ENCODE measurements around the gene VPS25.
"Not testable (repeated sequence)": the region's sequence is repeated elsewhere in the genome, so short reads cannot be mapped to it uniquely, and the experiment has no call there.

Gene VPS25

DNA sequence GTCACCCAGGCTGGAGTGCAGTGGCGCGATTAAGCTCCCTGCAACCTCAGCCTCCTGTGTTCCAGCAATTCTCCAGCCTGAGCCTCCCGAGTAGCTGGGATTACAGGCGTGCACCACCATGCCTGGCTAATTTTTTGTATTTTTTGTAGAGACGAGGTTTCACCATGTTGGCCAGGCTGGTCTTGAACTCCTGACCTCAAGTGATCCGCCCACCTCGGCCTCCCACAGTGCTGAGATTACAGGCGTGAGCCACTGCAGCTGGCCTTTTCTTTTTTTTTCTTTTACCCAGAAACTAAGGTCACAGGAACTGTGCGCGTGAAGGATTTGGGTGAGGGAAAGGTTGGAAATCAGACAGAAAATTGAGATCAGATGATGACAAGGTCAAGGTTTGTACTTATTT lies 3.3 kb upstream of the VPS25 start:
- DNase-seq = not testable (repeated sequence)

DNA sequence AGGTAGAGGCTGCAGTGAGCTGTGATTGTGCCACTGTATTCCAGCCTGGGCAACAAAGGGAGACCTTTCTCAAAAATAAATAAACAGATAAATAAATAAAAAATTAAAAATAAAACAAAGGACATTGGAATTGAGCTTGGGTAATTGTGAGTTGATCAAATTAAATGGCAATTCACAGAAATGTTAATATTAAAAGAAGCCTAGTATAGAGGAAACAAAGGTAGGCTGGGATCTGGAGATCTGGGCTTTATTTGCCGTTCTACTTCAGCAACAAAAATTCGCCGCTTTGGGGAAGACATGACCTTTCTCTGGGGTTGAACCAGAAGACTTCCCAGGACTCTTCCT lies 332 bp upstream of the VPS25 start:
- DNase-seq = no peak

DNA sequence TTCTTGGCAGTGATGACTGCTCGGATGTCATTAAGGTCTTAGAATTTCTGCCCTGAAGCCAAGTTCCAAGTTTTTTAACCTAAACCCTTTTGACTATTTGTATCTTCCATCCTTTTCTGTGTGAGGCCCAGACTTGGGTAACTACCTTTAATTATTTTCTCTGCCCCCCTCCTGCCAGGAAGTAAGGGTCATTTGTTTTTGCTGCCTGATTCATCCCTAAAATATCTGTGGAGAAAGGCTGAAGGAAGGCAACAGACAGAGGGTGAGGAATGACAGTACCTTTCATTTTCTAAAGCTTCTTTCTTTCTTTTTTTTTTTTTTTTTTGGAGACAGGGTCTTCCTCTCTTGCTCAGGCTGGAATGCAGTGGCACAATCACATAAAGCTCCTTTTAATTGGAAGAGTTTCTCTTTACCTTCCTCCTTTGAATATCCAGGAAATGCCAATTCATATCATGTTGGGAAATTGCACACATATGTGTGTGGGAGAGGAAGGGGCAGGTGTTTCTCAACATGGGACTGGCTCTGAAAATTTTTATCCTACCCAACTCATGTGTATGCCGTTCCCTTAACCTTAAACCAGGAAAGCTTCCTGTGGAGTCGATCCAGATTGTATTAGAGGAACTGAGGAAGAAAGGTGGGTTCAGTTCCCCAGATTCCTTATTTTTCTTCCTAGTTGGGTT lies 957 bp downstream of the VPS25 start:
- DNase-seq = peak; percentile 23

DNA sequence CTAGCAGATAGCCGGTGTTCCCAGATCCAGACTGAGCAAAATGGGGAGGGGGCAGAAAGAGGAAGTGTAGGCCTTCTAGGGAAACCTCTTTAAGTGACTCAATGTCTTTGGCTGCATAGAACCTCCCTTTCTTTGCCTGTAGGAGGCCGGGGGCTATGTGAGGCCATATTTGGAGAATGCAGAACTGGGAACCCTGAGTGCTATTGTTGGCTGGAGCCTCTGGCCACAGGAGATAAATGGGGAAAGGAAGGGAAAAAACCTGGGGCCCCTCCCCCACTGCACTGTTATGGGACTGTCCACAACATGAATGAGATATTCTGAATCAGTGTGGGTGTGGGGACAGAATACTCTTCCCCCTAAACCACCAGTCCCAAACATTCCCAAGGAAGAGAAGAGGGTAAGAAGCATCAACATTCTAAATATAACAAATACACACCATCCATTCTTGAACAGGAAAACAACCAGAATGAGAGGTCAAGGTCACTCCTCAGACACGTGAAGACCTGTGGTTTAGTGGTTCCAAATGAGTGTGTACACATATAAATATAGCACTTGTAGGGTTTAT lies 2.4 kb downstream of the VPS25 start:
- no peak for DNase-seq

DNA sequence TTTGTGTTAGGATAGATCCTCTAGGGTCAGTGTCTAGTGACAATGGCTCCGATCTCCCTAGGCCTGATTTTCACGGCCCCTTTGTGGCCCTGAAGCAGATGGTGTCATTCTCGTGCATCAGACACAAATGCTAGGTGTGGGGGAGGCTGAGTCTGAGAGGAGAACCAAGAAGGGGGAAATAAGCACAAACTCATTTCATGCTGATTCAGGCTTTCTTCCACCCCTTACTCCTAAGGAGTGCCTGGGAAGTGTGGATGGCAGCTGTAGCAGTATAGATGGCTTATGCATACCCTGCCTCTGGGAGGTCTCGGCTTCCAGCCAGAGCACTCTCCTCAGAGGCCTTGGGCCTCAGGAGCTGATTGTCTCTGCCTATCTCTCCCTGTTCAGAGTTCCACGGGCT lies 5.3 kb downstream of the VPS25 start:
- no peak for DNase-seq

DNA sequence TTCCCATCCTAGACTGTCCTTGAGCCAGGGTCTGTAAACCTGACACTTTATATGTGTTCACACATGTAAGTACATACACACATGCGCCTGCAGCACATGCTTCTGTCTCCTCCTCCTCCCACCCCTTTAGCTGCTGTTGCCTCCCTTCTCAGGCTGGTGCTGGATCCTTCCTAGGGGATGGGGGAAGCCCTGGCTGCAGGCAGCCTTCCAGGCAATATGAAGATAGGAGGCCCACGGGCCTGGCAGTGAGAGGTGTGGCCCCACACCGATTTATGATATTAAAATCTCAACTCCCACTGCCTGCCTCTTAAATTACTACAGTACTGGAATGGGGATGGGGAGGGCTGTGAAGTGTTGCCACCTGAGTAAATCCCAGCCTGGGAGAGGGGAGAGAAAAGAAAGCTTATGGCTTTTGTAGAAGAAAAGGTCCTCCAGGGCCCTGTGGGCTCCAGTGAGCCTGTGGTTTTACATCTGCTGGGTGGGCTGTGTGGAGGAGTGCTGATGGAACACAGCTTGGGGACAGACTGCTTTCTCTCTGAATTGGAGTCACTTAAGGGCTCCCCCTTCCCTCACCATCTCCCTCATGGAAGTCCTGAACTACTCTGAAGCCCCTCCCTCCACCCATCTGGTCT lies 6.2 kb downstream of the VPS25 start:
- no peak for DNase-seq

DNA sequence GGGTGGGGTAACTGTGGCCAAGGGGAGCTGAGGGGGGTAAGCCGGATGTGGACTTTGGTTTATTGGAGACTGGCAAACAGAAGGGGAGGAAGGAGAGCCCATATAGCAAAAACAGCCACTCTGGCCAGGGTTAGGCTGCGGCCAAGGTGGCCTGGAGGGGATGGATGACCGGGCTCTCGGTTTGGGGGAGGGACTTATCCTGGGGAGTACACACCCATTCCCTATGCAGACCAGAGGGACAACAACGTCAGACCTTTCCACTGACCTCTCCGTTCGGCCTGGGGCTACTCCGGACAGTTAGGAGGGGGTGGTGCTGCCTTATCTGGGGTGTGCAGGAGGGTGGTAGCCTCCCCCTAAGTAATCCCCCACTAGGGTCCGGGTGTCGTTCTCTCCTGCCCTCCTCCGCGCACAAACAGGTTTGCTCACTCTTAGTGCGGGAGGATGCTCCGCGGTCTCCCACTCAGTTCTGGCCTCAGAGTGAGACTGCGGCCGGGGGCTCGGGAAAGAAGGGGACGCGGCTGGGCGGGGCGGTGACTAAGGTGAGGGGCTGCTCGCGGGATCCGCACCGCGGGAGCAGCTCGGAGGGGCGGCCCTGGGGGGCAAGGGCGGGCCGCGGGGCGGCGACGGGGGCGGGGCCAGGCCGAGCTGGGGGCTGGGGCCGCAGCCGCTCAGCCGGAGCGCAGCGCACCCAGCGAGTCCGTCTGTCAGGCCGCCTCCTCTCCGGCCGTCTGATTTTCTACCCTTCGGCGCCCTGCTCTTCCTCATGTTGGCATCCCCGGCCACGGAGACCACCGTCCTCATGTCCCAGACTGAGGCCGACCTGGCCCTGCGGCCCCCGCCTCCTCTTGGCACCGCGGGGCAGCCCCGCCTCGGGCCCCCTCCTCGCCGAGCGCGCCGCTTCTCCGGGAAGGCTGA lies 6.9 kb downstream of the VPS25 start, which contains the start of gene WNK4:
Gene WNK4, plus strand, starts transcription at position 675 of the 915 bp plus-strand sequence. Its CDS starts 89 bp downstream, at position 764.
- DNase-seq = no peak

DNA sequence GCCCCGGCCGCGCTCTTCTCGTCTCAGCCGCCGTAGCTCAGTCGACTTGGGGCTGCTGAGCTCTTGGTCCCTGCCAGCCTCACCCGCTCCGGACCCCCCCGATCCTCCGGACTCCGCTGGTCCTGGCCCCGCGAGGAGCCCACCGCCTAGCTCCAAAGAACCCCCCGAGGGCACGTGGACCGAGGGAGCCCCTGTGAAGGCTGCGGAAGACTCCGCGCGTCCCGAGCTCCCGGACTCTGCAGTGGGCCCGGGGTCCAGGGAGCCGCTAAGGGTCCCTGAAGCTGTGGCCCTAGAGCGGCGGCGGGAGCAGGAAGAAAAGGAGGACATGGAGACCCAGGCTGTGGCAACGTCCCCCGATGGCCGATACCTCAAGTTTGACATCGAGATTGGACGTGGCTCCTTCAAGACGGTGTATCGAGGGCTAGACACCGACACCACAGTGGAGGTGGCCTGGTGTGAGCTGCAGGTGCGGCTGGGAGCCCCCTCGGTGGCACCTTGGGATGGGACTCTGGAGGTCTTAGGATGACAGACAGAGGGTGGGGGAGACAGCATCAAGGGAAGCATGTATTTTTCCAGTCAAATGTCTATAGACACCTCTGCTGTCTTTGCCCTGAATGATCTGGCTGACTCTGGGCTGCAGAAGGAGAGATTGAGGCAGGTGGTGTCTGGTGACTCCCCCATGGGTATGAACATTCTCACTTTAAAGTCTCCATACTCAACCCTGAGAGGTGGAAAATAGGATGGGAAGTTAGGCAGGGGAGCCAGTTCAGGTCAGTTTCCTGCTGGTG lies 7.8 kb downstream of the VPS25 start:
- DNase-seq = no peak

DNA sequence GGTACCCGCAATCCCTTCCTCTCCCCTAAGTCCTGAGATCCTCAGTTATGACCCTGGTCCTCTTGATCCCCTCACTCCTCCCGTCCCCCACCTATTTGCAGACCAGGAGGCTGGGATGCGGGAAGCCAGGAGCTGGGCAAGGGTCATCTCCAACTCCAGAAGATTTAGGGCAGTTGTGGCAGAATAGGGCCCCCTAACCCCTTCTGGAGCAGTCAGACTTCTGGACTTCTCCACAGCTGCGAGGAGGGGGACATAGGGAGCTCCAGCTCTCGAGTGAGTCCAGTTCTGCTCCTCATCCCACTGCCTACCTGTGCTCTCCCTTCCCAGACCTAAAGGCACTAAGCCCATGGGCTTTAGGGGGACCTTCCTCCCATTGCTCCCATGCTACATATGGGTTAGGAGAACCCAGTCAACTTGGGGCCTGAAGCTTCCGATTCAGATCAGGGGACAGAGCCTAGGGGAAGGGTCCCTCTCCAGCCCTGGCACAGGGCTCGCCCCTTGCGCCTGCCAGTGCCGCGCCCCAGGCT lies 8.5 kb downstream of the VPS25 start:
- DNase-seq = no peak

DNA sequence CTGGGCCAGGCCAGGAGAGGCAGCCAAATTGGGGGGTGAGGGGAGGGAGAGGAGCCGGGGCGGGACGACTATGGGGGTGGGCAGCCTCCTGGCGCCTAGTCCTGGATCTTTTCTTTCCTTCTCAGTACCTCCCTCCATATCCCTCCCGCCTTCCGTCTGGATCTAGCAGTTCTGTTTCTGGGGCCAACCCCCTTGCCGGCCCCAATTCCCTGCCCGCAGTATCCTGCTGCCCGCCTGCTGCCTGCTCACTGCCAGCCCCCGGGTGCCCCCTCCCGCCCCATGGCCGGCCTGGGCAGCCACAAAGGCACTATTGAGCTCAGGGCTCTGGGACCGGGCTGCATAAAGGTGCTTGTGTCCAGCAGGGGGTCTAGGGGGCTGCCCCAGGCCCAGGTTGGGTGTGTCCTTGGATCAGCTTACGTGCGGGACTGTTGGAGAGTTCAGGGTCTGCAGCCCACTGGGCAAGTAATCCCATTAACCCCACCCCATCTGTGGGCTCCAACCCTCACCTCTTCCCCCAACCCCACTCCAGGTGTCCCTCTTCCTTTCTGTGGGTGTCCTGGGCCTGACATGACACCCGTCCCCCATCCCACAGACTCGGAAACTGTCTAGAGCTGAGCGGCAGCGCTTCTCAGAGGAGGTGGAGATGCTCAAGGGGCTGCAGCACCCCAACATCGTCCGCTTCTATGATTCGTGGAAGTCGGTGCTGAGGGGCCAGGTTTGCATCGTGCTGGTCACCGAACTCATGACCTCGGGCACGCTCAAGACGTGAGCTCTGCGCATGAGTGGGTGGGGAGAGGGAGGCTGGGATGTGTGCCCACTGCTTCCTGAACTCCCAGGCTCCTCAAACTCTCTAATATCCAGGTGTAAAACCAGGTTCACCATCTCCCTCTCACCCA lies 9.2 kb downstream of the VPS25 start:
- DNase-seq = no peak

DNA sequence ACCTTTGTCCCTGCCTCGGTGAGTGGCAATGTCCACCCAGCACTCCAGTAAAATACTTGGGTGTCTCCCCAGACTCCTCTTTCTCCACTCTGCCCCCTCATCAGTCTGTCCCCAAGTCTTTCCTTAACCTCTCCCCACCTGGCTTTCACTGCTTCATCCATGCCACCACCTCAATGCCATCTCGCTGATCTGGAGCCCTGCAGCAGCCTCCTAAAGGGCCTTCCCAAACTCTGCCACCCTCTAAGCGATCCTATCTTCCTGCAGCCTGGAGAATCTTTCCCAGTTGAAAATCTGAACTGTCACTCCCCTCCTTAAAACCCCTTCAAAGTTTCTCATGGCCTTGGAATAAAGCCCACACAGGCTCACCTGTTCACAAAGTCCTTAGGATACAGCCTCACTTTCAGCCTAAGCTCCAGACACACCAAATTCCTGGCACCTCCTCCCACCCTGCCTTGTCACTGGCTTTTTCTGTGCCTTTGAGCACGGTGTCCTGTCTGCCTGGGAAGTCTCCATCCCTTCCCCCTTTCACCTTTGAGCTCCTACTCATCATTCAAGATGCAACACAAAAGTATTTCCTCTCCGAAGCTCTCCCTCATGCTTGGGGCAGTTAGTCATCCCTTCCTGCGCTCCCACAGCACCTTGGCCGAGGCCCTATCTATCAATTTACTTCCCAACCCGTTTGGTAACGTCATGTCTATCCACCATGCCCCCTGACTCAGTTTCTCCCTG lies 10.0 kb downstream of the VPS25 start:
- no peak for DNase-seq

DNA sequence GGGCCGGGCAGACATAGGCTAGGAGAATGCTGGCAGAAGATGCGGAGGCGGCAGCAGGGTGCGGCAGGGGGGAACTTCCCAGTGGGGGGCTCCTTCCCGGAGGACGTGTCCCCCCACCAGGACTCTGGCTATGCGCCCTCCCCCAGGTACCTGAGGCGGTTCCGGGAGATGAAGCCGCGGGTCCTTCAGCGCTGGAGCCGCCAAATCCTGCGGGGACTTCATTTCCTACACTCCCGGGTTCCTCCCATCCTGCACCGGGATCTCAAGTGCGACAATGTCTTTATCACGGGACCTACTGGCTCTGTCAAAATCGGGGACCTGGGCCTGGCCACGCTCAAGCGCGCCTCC lies 10.5 kb downstream of the VPS25 start:
- DNase-seq = no peak

DNA sequence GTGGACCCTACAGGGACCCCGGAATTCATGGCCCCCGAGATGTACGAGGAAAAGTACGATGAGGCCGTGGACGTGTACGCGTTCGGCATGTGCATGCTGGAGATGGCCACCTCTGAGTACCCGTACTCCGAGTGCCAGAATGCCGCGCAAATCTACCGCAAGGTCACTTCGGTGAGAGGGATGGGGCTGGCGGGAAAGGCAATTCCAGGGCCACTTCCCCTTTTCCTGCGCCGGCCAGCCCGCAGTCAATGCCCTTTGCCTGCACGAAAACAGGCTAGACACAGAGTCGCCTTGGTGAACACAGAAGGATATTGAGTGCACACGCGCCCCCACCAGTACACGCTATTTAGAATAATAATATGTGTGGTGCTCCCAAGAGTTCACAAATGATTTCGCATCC lies 11.2 kb downstream of the VPS25 start:
- no peak for DNase-seq

DNA sequence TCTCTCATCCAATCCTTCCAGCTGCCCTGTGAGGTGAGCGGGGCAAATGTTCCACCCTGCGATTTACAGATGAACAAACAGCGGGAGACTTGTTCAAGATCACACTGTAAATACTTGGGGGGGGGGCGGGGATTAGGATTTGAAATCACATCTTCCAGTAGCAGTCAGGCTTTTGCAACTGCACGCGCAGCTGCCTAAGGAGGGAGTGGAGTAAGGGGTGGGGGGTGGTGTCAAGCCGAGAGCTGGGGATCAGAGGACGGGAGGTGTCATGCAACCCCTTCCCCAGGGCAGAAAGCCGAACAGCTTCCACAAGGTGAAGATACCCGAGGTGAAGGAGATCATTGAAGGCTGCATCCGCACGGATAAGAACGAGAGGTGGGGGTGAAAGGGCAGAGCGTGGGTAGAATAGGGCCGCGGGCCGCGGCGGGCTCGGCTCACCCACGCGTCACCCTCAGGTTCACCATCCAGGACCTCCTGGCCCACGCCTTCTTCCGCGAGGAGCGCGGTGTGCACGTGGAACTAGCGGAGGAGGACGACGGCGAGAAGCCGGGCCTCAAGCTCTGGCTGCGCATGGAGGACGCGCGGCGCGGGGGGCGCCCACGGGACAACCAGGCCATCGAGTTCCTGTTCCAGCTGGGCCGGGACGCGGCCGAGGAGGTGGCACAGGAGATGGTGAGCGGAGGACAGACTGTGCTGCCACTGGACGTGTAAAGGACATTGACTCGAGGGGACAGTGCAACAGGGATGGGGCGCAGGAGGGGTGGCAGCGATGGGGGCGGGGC lies 11.8 kb downstream of the VPS25 start:
- no peak for DNase-seq

DNA sequence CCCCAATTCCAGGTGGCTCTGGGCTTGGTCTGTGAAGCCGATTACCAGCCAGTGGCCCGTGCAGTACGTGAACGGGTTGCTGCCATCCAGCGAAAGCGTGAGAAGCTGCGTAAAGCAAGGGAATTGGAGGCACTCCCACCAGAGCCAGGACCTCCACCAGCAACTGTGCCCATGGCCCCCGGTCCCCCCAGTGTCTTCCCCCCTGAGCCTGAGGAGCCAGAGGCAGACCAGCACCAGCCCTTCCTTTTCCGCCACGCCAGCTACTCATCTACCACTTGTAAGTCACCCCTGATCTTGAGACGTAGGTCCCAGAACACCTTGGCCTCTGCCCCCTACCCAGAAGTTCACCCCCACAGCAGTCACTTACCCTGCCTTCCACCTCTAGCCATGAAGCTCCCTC lies 14.0 kb downstream of the VPS25 start:
- no peak for DNase-seq

DNA sequence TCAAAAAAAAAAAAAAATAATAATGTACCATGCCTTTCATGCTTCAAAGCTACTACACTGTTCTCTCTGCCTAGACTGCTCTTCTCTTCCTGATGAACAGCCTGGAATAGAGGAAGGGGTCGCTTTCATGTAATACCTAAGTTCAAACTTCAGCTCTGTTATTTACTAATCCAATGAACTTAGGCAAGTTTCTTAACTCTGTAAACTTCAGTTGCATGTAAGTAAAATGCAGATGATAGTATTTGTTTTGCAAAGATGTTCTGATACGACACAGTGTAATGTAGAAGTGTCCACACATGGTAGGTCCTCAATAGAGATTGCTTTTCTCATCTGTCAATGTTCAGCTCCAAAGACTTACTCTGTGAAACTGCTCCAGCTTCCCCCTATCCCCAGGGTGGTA lies 18.7 kb downstream of the VPS25 start:
- DNase-seq = no peak

DNA sequence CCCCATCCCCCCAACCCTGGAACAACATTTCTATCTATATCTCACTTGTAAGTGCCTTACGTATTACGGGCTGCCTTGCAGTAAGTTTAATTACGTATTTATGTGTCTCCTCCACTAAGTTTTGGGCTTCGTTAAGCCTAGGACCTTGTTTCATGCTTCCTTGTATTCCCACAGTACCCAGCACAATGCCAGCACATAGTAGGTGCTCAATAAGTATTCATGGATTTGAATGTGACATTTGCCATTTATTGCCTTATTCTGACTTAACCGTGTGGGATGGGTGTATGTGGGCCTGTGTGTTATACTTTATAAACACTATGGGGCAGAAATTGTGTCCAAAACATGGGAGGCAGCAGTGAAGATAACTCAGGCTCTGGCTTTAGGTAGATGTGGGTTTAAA lies 19.3 kb downstream of the VPS25 start:
- no peak for DNase-seq

DNA sequence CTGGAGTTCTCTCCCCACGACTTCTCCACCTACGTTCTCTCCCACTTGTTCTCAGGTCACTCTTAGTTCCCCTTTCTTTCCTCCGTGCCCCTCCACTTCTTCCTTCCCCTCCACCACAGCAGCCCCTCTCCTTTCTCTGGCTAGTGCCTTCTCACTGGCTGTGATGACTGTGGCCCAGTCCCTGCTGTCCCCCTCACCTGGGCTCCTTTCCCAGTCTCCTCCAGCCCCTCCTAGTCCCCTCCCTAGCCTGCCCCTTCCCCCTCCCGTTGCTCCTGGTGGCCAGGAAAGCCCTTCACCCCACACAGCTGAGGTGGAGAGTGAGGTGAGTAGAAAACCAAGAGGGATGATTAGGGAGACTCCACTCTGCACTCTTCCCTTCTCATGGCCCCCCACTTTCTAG lies 21.8 kb downstream of the VPS25 start:
- no peak for DNase-seq

DNA sequence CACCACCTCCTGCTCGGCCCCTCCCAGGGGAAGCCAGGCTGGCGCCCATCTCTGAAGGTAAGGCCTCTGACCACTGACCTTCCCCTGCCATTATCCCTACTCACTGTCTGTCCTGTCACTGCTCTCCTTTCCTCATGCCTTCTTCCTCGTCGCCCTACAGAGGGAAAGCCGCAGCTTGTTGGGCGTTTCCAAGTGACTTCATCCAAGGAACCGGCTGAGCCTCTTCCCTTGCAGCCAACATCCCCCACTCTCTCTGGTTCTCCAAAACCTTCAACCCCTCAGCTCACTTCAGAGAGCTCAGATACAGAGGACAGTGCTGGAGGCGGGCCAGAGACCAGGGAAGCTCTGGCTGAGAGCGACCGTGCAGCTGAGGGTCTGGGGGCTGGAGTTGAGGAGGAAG lies 22.2 kb downstream of the VPS25 start:
- DNase-seq = no peak

Measured in GF-D8 (cell line).